H1 (cell line): ENCODE data around the gene HTR3D. TPM values are rescaled to one million over a fixed set of nuclear protein-coding genes. Genes with fewer than 3 reads are reported as not detected.

Source experiments
- CTCF ChIA-PET: fragments of 300-600 bp; sonication (Branson Sonifier 250); formaldehyde crosslinking; loops from one replicate; lab custom pipeline; 2021; ENCODE audit not compliant: partially characterized antibody; lab: Charles Lee
- POLR2A ChIA-PET: fragments of 300-600 bp; sonication (Branson Sonifier 250); formaldehyde crosslinking; loops from one replicate; lab custom pipeline; 2021; ENCODE audit warnings: inconsistent platforms; ENCODE audit not compliant: partially characterized antibody; lab: Charles Lee
- DNase-seq, 2 experiments: peaks; one replicate each; pipeline versions ENCODE4 v3.0.0 to v3.0.0-alpha.2; 2010 to 2022; ENCODE audit warnings: low spot score in 2 of 2, low read depth in 1 of 2, mixed read lengths in 1 of 2
- FAIRE-seq: peaks from 2 replicates; lab custom pipeline; 2011; peaks lifted over from hg19 to GRCh38; lab: Jason Lieb, UNC
- H2AFZ ChIP-seq: 2 replicates; pipeline ENCODE4 v1.8.1; 2012; ENCODE audit warnings: low read length, inconsistent platforms
- H2AK5ac ChIP-seq: 2 replicates; pipeline ENCODE4 v1.6.1; 2013; ENCODE audit warnings: low read depth, low read length
- H2BK120ac ChIP-seq: replicated peaks from 2 replicates; pipeline ENCODE3; 2013; ENCODE audit warnings: low read depth, low read length, inconsistent platforms
- H2BK12ac ChIP-seq: 2 replicates; pipeline ENCODE4 v1.6.1; 2013; ENCODE audit warnings: low read depth, low read length
- H2BK15ac ChIP-seq: 2 replicates; pipeline ENCODE4 v1.6.1; 2013; ENCODE audit warnings: low read length
- H2BK20ac ChIP-seq: 2 replicates; pipeline ENCODE4 v1.6.1; 2013; ENCODE audit warnings: low read length
- H2BK5ac ChIP-seq: 2 replicates; pipeline ENCODE4 v1.6.1; 2013; ENCODE audit warnings: low read depth, low read length
- H3K14ac ChIP-seq: 2 replicates; pipeline ENCODE4 v1.6.1; 2013; ENCODE audit warnings: inconsistent platforms; ENCODE audit not compliant: insufficient read length
- H3K18ac ChIP-seq: 2 replicates; pipeline ENCODE4 v1.6.1; 2013; ENCODE audit warnings: low read length; ENCODE audit errors: extremely low read depth
- H3K23ac ChIP-seq: 2 replicates; pipeline ENCODE4 v1.6.1; 2013; ENCODE audit warnings: inconsistent platforms; ENCODE audit not compliant: insufficient read length
- H3K23me2 ChIP-seq: 2 replicates; pipeline ENCODE4 v1.6.1; 2013; ENCODE audit warnings: low read depth, low read length
- H3K27ac ChIP-seq: 2 replicates; pipeline ENCODE4 v1.6.1; 2011; ENCODE audit warnings: low read depth, low read length, inconsistent platforms
- H3K27me3 ChIP-seq, 4 experiments: replicated peaks in 1 of 4; 1 replicate in 1 of 4; 2 replicates in 3 of 4; pipeline versions ENCODE4 v1.6.1 to v1.8.1; 2011 to 2013; ENCODE audit warnings: low read length in 3 of 4, mild to moderate bottlenecking in 3 of 4, inconsistent platforms in 2 of 4, mixed read lengths in 2 of 4, moderate library complexity in 1 of 4; ENCODE audit not compliant: control insufficient read depth in 3 of 4, insufficient read depth in 3 of 4; ENCODE audit errors: extremely low read depth in 1 of 4
- H3K36me3 ChIP-seq, 4 experiments: 2 replicates each; pipeline versions ENCODE4 v1.6.1 to v1.8.1; 2011 to 2013; ENCODE audit warnings: mild to moderate bottlenecking in 4 of 4, low read length in 3 of 4, moderate library complexity in 2 of 4, control low read depth in 1 of 4, inconsistent platforms in 1 of 4; ENCODE audit not compliant: insufficient read depth in 4 of 4, control insufficient read depth in 2 of 4
- H3K4ac ChIP-seq: replicated peaks from 2 replicates; pipeline ENCODE3; 2013; ENCODE audit warnings: low read length, low read depth, mixed read lengths, inconsistent platforms; ENCODE audit not compliant: insufficient read length
- H3K4me1 ChIP-seq, 4 experiments: replicated peaks in 1 of 4; 1 replicate in 1 of 4; 2 replicates in 3 of 4; pipeline versions ENCODE4 v1.6.1 to v1.8.1; 2011 to 2013; ENCODE audit warnings: low read length in 3 of 4, inconsistent platforms in 2 of 4, mixed read lengths in 1 of 4; ENCODE audit not compliant: insufficient read depth in 4 of 4, control insufficient read depth in 3 of 4
- H3K4me2 ChIP-seq, 2 experiments: 2 replicates each; pipeline versions ENCODE4 v1.6.1 to v1.8.1; 2011 to 2013; ENCODE audit warnings: low read depth in 2 of 2, low read length in 2 of 2, control low read depth in 1 of 2, inconsistent platforms in 1 of 2, mild to moderate bottlenecking in 1 of 2; ENCODE audit not compliant: insufficient read depth in 1 of 2
- H3K4me3 ChIP-seq, 4 experiments: fragments of 200-600, 300-600 bp in 1 of 4; sonication (generic), shearing (Covaris generic), sonication (Bioruptor Twin) in 1 of 4; 2 replicates each; pipeline versions ENCODE4 v1.5.1 to v1.8.1; 2011 to 2016; ENCODE audit warnings: low read length in 4 of 4, low read depth in 3 of 4, control low read depth in 2 of 4, inconsistent platforms in 2 of 4, mild to moderate bottlenecking in 2 of 4, mixed read lengths in 1 of 4, moderate library complexity in 1 of 4; ENCODE audit not compliant: insufficient read depth in 2 of 4; ENCODE audit errors: extremely low read depth in 1 of 4
- H3K56ac ChIP-seq: replicated peaks from 2 replicates; pipeline ENCODE3; 2013; ENCODE audit warnings: low read depth, mild to moderate bottlenecking, mixed read lengths, low read length, inconsistent platforms; ENCODE audit not compliant: insufficient read length
- H3K79me1 ChIP-seq: 2 replicates; pipeline ENCODE4 v1.6.1; 2013; ENCODE audit warnings: low read depth, low read length, control low read depth
- H3K79me2 ChIP-seq, 2 experiments: 2 replicates each; pipeline versions ENCODE4 v1.6.1 to v1.8.1; 2012 to 2013; ENCODE audit warnings: low read length in 2 of 2, mild to moderate bottlenecking in 2 of 2, inconsistent platforms in 1 of 2; ENCODE audit not compliant: insufficient read depth in 2 of 2, control insufficient read depth in 1 of 2
- H3K9ac ChIP-seq, 4 experiments: replicated peaks in 1 of 4; 1 replicate in 1 of 4; 2 replicates in 3 of 4; pipeline versions ENCODE4 v1.6.1 to v1.8.1; 2011 to 2013; ENCODE audit warnings: low read depth in 3 of 4, low read length in 3 of 4, control low read depth in 2 of 4, mild to moderate bottlenecking in 2 of 4, moderate library complexity in 2 of 4, inconsistent platforms in 1 of 4; ENCODE audit errors: extremely low read depth in 1 of 4
- H3K9me3 ChIP-seq, 2 experiments: 2 replicates each; pipeline versions ENCODE4 v1.6.1 to v1.8.1; 2012 to 2013; ENCODE audit warnings: mild to moderate bottlenecking in 2 of 2, moderate library complexity in 2 of 2, control low read depth in 1 of 2, inconsistent platforms in 1 of 2, low read depth in 1 of 2, low read length in 1 of 2, mixed read lengths in 1 of 2; ENCODE audit not compliant: insufficient read depth in 2 of 2
- H4K20me1 ChIP-seq, 2 experiments: replicated peaks in 1 of 2; 2 replicates each; pipeline versions ENCODE3 to v1.8.1; 2011 to 2013; ENCODE audit warnings: inconsistent platforms in 2 of 2, low read length in 2 of 2, mild to moderate bottlenecking in 1 of 2; ENCODE audit not compliant: insufficient read depth in 2 of 2, control insufficient read depth in 1 of 2
- H4K5ac ChIP-seq: 2 replicates; pipeline ENCODE4 v1.6.1; 2013; ENCODE audit warnings: low read length, low read depth, mixed read lengths, inconsistent platforms; ENCODE audit not compliant: insufficient read length
- H4K8ac ChIP-seq: 2 replicates; pipeline ENCODE4 v1.8.0; 2013; ENCODE audit warnings: mild to moderate bottlenecking, moderate library complexity, low read length, inconsistent platforms; ENCODE audit not compliant: insufficient read depth; ENCODE audit errors: extremely low read depth
- H4K91ac ChIP-seq: replicated peaks from 2 replicates; pipeline ENCODE3; 2013; ENCODE audit warnings: low read length, mixed read lengths, inconsistent platforms; ENCODE audit not compliant: insufficient read length
- ATF2 ChIP-seq: IDR thresholded peaks from 2 replicates; pipeline ENCODE4 v1.6.1; 2012; ENCODE audit warnings: low read length, inconsistent platforms
- ATF3 ChIP-seq: IDR thresholded peaks from 2 replicates; pipeline ENCODE4 v1.6.1; 2011; ENCODE audit warnings: low read depth, mild to moderate bottlenecking, low read length; ENCODE audit not compliant: insufficient read depth
- BACH1 ChIP-seq: IDR thresholded peaks from 2 replicates; pipeline ENCODE4 v1.6.1; 2012; ENCODE audit warnings: low read length, improper control_type of control experiment
- CEBPB ChIP-seq: IDR thresholded peaks from 2 replicates; pipeline ENCODE4 v1.6.1; 2012; ENCODE audit warnings: low read depth, low read length
- CHD1 ChIP-seq: IDR thresholded peaks from 2 replicates; pipeline ENCODE4 v1.6.1; 2012; ENCODE audit warnings: low read depth, low read length, improper control_type of control experiment
- HDAC2 ChIP-seq, 2 experiments: fragments of 300-600 bp in 1 of 2; sonication (generic) in 1 of 2; IDR thresholded peaks; 2 replicates each; pipeline ENCODE4 v1.6.1; 2011 to 2012; ENCODE audit warnings: low read depth in 2 of 2, low read length in 2 of 2, mild to moderate bottlenecking in 2 of 2, moderate library complexity in 2 of 2, borderline replicate concordance in 1 of 2, inconsistent platforms in 1 of 2
- POLR2AphosphoS5 ChIP-seq: IDR thresholded peaks from 2 replicates; pipeline ENCODE4 v1.6.1; 2011; ENCODE audit warnings: low read depth, low read length
- RNF2 ChIP-seq: fragments of 200-900, 300-1000 bp; sonication (generic); IDR thresholded peaks from 2 replicates; pipeline ENCODE4 v1.7.1; 2016; ENCODE audit warnings: borderline replicate concordance, low read depth, mild to moderate bottlenecking, antibody characterized with exemption, low read length; ENCODE audit not compliant: poor library complexity, severe bottlenecking; ENCODE audit errors: missing control alignments
- SIX5 ChIP-seq: IDR thresholded peaks from 2 replicates; pipeline ENCODE4 v1.6.1; 2011; ENCODE audit warnings: mild to moderate bottlenecking, low read depth, low read length
- SP4 ChIP-seq: IDR thresholded peaks from 2 replicates; pipeline ENCODE4 v1.6.1; 2012; ENCODE audit warnings: low read length, inconsistent platforms
- TBP ChIP-seq: IDR thresholded peaks from 2 replicates; pipeline ENCODE4 v1.6.1; 2011; ENCODE audit warnings: low read depth, low read length, improper control_type of control experiment
- TCF12 ChIP-seq: IDR thresholded peaks from 2 replicates; pipeline ENCODE4 v1.6.1; 2011; ENCODE audit warnings: low read depth, mild to moderate bottlenecking, low read length
- WGBS, 2 experiments: shearing (Covaris generic) in 1 of 2; methylation state at CpG; one replicate each; pipeline versions ENCODE4 v1.1.6 to v1.1.7; 2013 to 2015; ENCODE audit warnings: low lambda C conversion rate in 2 of 2, mixed read lengths in 2 of 2, inconsistent platforms in 1 of 2, low coverage in 1 of 2, missing lambda C conversion rate in 1 of 2; ENCODE audit not compliant: insufficient replicate concordance in 2 of 2, insufficient coverage in 1 of 2, insufficient read length in 1 of 2; ENCODE audit errors: extremely low coverage in 1 of 2, missing lambda C conversion rate in 1 of 2; 5-methylcytosine and 5-hydroxymethylcytosine counted together
- polyA plus RNA-seq, 7 experiments: library from polyadenylated mRNA; depleted of rRNA in 3 of 7; stranded (reverse) in 5 of 7; unstranded in 2 of 7; fragments of >200 nt in 5 of 7; fragments of 200-250 nt in 2 of 7; gene quantifications; 1 replicate in 5 of 7; 2 replicates in 1 of 7; 4 replicates in 1 of 7; pipeline versions ENCODE4 v1.2.1 to v1.2.3, GENCODE V29; 2011 to 2013; ENCODE audit warnings: missing spikeins in 2 of 7, mixed read lengths in 2 of 7
- total RNA-seq: library from RNA; stranded (reverse); fragmentation: NEBNext Ultra II Directional; extraction: Animal tissue kit (Norgen Biotek cat#: 25700); gene quantifications from 2 replicates; pipeline ENCODE4 v1.2.1, GENCODE V29; 2021

Gene HTR3D
- total and polyA plus RNA-seq, 2 of the 8 experiments (the other 6 are each of a cell fraction or from before 2014, with no cell fraction given), result not detected

- Histone ChIP-seq H3K27me3 (no peaks in the 10 kb centered on the region; a peak in 1 of 7 replicates), H4K5ac (no peak overlapping the region), H2AK5ac (no peak overlapping the region), H3K23me2 (no peaks in the 10 kb centered on the region; the same call in 1 of the 2 replicates), H3K4me2 (no peak overlapping the region), H2BK12ac (no peak overlapping the region), H3K4me1 (no peaks in the 10 kb centered on the region; a peak in 1 of 7 replicates), H3K36me3 (no peaks in the 10 kb centered on the region), H4K20me1 (no peaks in the 10 kb centered on the region), H3K4me3 (no peak overlapping the region), H3K79me1 (no peaks in the 10 kb centered on the region), H2BK5ac (no peak overlapping the region), H4K91ac (no peak overlapping the region), H3K56ac (no peak overlapping the region), H3K79me2 (no peaks in the 10 kb centered on the region), H3K9ac (no peak overlapping the region), H2BK15ac (no peak overlapping the region), H3K9me3 (no peaks in the 10 kb centered on the region), H4K8ac (peak overlapping the region; percentile 65; the same call in 1 of the 2 replicates), H3K18ac (no peak overlapping the region), H3K27ac (no peak overlapping the region), H3K14ac (no peak overlapping the region), H2AFZ (peak overlapping the region; percentile 84), H3K4ac (no peak overlapping the region), H2BK120ac (no peak overlapping the region), H3K23ac (no peak overlapping the region), H2BK20ac (no peak overlapping the region)
- CTCF ChIA-PET, result no interaction called here
- FAIRE-seq (no peak), DNase-seq (no peak)
- WGBS, 2 experiments, result 67% methylated on average over 5 of the region's 5 CpGs; no CpG with 5 or more reads in 1 of the 2 experiments
- POLR2A ChIA-PET, result interaction anchor here (0.7 kb wide), 1 partner anchor 26 kb away, joined by 3 read pairs; no protein-coding TSS in a partner anchor
- TF ChIP-seq TBP (no peak), ATF3 (no peak), CEBPB (no peak), CHD1 (no peak), TCF12 (no peak), SP4 (no peak), ATF2 (no peak), POLR2AphosphoS5 (no peak), HDAC2 (IDR thresholded peaks at IDR 0.05; ENCODE audit: borderline replicate concordance in 1 of 2, low read depth in 2 of 2, low read length in 2 of 2) (no peak), SIX5 (no peak), RNF2 (no peak), BACH1 (no peak)
Measured at GRCh38 chr3:184077881-184078280, 46.3 kb downstream of the HTR3D start.
